C4-2B (cell line): ENCODE measurements around the gene MSRB3.

ENCODE experiments used
- H3K27ac ChIP-seq: fragments of 450-650 bp; 2 replicates; pipeline ENCODE4 v1.5.1; 2017
- ZFX ChIP-seq: fragments of 450-650 bp; IDR thresholded peaks from 2 replicates; pipeline ENCODE4 v1.6.1; 2017
- TF ChIP-seq, protein P1 (sequence below): fragments of 450-650 bp; conservative IDR thresholded peaks from 2 replicates; pipeline ENCODE4 v1.5.1; 2017; ENCODE audit warnings: mild to moderate bottlenecking

Gene MSRB3

GRCh38 chr12:65257986-65258385 lies 20.5 kb upstream of the MSRB3 start:
- TF ChIP-seq, protein P1, sequence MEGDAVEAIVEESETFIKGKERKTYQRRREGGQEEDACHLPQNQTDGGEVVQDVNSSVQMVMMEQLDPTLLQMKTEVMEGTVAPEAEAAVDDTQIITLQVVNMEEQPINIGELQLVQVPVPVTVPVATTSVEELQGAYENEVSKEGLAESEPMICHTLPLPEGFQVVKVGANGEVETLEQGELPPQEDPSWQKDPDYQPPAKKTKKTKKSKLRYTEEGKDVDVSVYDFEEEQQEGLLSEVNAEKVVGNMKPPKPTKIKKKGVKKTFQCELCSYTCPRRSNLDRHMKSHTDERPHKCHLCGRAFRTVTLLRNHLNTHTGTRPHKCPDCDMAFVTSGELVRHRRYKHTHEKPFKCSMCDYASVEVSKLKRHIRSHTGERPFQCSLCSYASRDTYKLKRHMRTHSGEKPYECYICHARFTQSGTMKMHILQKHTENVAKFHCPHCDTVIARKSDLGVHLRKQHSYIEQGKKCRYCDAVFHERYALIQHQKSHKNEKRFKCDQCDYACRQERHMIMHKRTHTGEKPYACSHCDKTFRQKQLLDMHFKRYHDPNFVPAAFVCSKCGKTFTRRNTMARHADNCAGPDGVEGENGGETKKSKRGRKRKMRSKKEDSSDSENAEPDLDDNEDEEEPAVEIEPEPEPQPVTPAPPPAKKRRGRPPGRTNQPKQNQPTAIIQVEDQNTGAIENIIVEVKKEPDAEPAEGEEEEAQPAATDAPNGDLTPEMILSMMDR: no peak
- no peak for TF ChIP-seq ZFX
- H3K27ac ChIP-seq: no peak overlapping the region

GRCh38 chr12:65259501-65259900 lies 19.0 kb upstream of the MSRB3 start:
- no peak for TF ChIP-seq ZFX
- TF ChIP-seq, protein P1: no peak
- H3K27ac ChIP-seq: no peak overlapping the region

GRCh38 chr12:65263777-65264176 lies 14.7 kb upstream of the MSRB3 start:
- H3K27ac ChIP-seq: no peak overlapping the region
- no peak for TF ChIP-seq ZFX
- TF ChIP-seq, protein P1: no peak

DNA sequence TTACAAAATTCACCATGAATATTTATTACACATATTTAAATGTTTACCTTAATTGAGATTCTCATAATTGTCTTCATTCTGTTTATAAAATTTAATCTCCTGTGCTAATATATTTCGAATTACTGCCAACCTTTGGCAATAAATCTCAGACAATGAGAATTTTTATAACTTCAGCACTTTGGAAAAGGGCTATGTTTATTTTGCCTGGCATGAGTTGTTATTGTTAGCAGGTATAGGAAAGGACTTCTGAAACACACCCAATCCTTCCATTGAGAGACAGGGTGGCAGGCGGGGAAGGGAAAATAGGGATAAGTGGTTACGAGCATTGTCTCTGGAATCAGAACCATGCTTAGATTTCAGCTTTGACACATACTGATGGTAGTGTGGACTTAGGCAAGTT lies 12.1 kb upstream of the MSRB3 start:
- H3K27ac ChIP-seq: no peak overlapping the region
- TF ChIP-seq, protein P1: no peak
- no peak for TF ChIP-seq ZFX

DNA sequence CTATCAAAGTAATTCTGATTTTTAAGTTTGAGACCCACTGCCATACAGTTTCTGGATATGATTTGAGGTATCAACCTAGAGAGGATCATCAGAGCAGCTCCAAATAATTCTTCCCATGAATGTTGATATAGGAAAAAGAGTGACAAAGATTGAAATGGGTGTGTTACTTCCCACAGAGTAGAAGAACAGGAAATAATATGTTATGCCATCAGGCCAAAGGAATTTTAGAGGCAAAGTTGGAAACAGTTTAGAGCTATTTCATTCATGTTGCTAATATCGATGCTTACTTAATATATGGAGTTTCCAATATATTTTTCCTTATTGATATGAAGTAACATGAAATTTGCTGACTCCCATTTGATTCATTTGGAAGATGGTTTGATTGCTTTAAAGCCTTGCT lies 8.9 kb upstream of the MSRB3 start:
- no peak for TF ChIP-seq ZFX
- TF ChIP-seq, protein P1: no peak

GRCh38 chr12:65274602-65275272 lies 3.7 kb upstream of the MSRB3 start:
- H3K27ac ChIP-seq: no peak overlapping the region
- TF ChIP-seq, protein P1: no peak
- no peak for TF ChIP-seq ZFX

More for the DNA sequence above, 8.9 kb upstream of the MSRB3 start:
- H3K27ac ChIP-seq: no peak overlapping the region

- TF ChIP-seq, protein P1: no peak
- no peak for TF ChIP-seq ZFX
- H3K27ac ChIP-seq: no peak overlapping the region
These were observed 2.9 kb upstream of the MSRB3 start for GRCh38 chr12:65275627-65276026.
